HEK293 (cell line): ENCODE data around the gene ADCY3.

Experiments used
- CTCF ChIA-PET: fragments of 350-600 bp; formaldehyde crosslinking; extraction: SDS; loops from one replicate; lab custom pipeline; 2021; ENCODE audit warnings: antibody characterized with exemption; lab: Yijun Ruan, JAX
- POLR2A ChIA-PET: fragments of 300-600 bp; formaldehyde crosslinking; extraction: SDS; loops from one replicate; lab custom pipeline; 2020; ENCODE audit warnings: antibody characterized with exemption, inconsistent platforms; lab: Yijun Ruan, JAX
- H3K27ac ChIP-seq: fragments of 200-500 bp; sonication (Bioruptor generic); 2 replicates; pipeline ENCODE4 v1.5.1; 2014; ENCODE audit warnings: low read depth, low read length, control low read depth, inconsistent platforms; ENCODE audit errors: extremely low read depth
- H3K36me3 ChIP-seq, 2 experiments: fragments of 200-500 bp in 1 of 2; sonication (Bioruptor generic) in 1 of 2; 1 replicate in 1 of 2; 2 replicates in 1 of 2; pipeline ENCODE4 v1.5.1; 2014 to 2017; ENCODE audit warnings: inconsistent platforms in 2 of 2, low read length in 2 of 2; ENCODE audit not compliant: control insufficient read depth in 2 of 2, insufficient read depth in 1 of 2
- H3K4me1 ChIP-seq: fragments of 200-500 bp; sonication (Bioruptor generic); 2 replicates; pipeline ENCODE4 v1.5.1; 2014; ENCODE audit warnings: mild to moderate bottlenecking, low read length, inconsistent platforms; ENCODE audit not compliant: control insufficient read depth, insufficient read depth
- H3K4me3 ChIP-seq: 2 replicates; pipeline ENCODE4 v1.5.1; 2011; ENCODE audit warnings: low read depth, mild to moderate bottlenecking, control low read depth, low read length, moderate library complexity
- H3K9me3 ChIP-seq: fragments of 200-500 bp; sonication (Bioruptor generic); 2 replicates; pipeline ENCODE4 v1.5.1; 2014; ENCODE audit warnings: low read depth, low read length, inconsistent platforms; ENCODE audit not compliant: control insufficient read depth, insufficient read depth
- EGR2 ChIP-seq: fragments of 450-650 bp; formaldehyde crosslinking; IDR thresholded peaks from 2 replicates; pipeline ENCODE4 v1.5.1; 2016; ENCODE audit warnings: low read depth, missing biosample characterization, missing genetic modification characterization
- KLF10 ChIP-seq: fragments of 450-650 bp; IDR thresholded peaks from 2 replicates; pipeline ENCODE4 v1.5.1; 2018; ENCODE audit warnings: missing biosample characterization, mild to moderate bottlenecking, missing genetic modification characterization
- KLF9 ChIP-seq: fragments of 450-650 bp; formaldehyde crosslinking; IDR thresholded peaks from 2 replicates; pipeline ENCODE4 v1.5.1; 2016; ENCODE audit warnings: missing biosample characterization, missing genetic modification characterization, low read depth
- PRDM10 ChIP-seq: fragments of 450-650 bp; formaldehyde crosslinking; IDR thresholded peaks from 2 replicates; pipeline ENCODE4 v1.5.1; 2016; ENCODE audit warnings: missing biosample characterization, missing genetic modification characterization
- SETDB1 ChIP-seq: IDR thresholded peaks from one replicate; pipeline ENCODE4 v1.6.1; 2017; ENCODE audit warnings: mild to moderate bottlenecking, low read length, moderate library complexity, mixed read lengths; ENCODE audit not compliant: insufficient read length
- SP7 ChIP-seq: fragments of 450-650 bp; formaldehyde crosslinking; IDR thresholded peaks from 2 replicates; pipeline ENCODE4 v1.5.1; 2016; ENCODE audit warnings: missing biosample characterization, missing genetic modification characterization
- ZBTB17 ChIP-seq: fragments of 450-650 bp; formaldehyde crosslinking; IDR thresholded peaks from 2 replicates; pipeline ENCODE4 v1.5.1; 2016; ENCODE audit warnings: missing biosample characterization, missing genetic modification characterization
- ZBTB26 ChIP-seq: fragments of 450-650 bp; formaldehyde crosslinking; optimal IDR thresholded peaks from 2 replicates; pipeline ENCODE3; 2016; ENCODE audit warnings: missing biosample characterization, mild to moderate bottlenecking, missing genetic modification characterization
- ZNF112 ChIP-seq: fragments of 450-650 bp; formaldehyde crosslinking; IDR thresholded peaks from 2 replicates; pipeline ENCODE4 v1.5.0; 2017; ENCODE audit warnings: missing biosample characterization, missing genetic modification characterization
- ZNF138 ChIP-seq: fragments of 450-650 bp; formaldehyde crosslinking; IDR thresholded peaks from 2 replicates; pipeline ENCODE4 v1.5.1; 2016; ENCODE audit warnings: missing biosample characterization, missing genetic modification characterization, borderline replicate concordance
- ZNF140 ChIP-seq: fragments of 450-650 bp; formaldehyde crosslinking; IDR thresholded peaks from 2 replicates; pipeline ENCODE4 v1.5.1; 2016; ENCODE audit warnings: missing biosample characterization, missing genetic modification characterization
- ZNF18 ChIP-seq: fragments of 450-650 bp; formaldehyde crosslinking; IDR thresholded peaks from 2 replicates; pipeline ENCODE4 v1.5.1; 2016; ENCODE audit warnings: missing biosample characterization, missing genetic modification characterization
- ZNF26 ChIP-seq: fragments of 450-650 bp; formaldehyde crosslinking; IDR thresholded peaks from 2 replicates; pipeline ENCODE4 v1.5.1; 2016; ENCODE audit warnings: missing biosample characterization, missing genetic modification characterization
- ZNF311 ChIP-seq: fragments of 450-650 bp; formaldehyde crosslinking; IDR thresholded peaks from 2 replicates; pipeline ENCODE4 v1.5.1; 2017; ENCODE audit warnings: missing biosample characterization, missing genetic modification characterization, borderline replicate concordance
- ZNF391 ChIP-seq: fragments of 450-650 bp; formaldehyde crosslinking; IDR thresholded peaks from 2 replicates; pipeline ENCODE4 v1.5.1; 2016; ENCODE audit warnings: low read depth, missing biosample characterization, missing genetic modification characterization, borderline replicate concordance
- ZNF398 ChIP-seq: fragments of 450-650 bp; formaldehyde crosslinking; IDR thresholded peaks from 2 replicates; pipeline ENCODE4 v1.5.1; 2017; ENCODE audit warnings: missing biosample characterization, missing genetic modification characterization
- ZNF488 ChIP-seq: fragments of 450-650 bp; formaldehyde crosslinking; IDR thresholded peaks from 2 replicates; pipeline ENCODE4 v1.5.1; 2016; ENCODE audit warnings: missing biosample characterization, missing genetic modification characterization
- ZNF549 ChIP-seq: fragments of 450-650 bp; IDR thresholded peaks from 2 replicates; pipeline ENCODE4 v1.5.1; 2018; ENCODE audit warnings: missing biosample characterization, missing genetic modification characterization, mild to moderate bottlenecking, inconsistent platforms, moderate library complexity
- ZNF571 ChIP-seq: fragments of 450-650 bp; formaldehyde crosslinking; IDR thresholded peaks from 2 replicates; pipeline ENCODE4 v1.5.0; 2017; ENCODE audit warnings: missing biosample characterization, missing genetic modification characterization
- ZNF600 ChIP-seq: fragments of 450-650 bp; formaldehyde crosslinking; IDR thresholded peaks from 2 replicates; pipeline ENCODE4 v1.5.1; 2016; ENCODE audit warnings: missing biosample characterization, missing genetic modification characterization
- ZNF626 ChIP-seq: fragments of 450-650 bp; sonication (Bioruptor Pico); formaldehyde crosslinking; IDR thresholded peaks from 2 replicates; pipeline ENCODE4 v1.5.1; 2018; ENCODE audit warnings: missing biosample characterization, missing genetic modification characterization, inconsistent platforms
- ZNF785 ChIP-seq: fragments of 450-650 bp; formaldehyde crosslinking; IDR thresholded peaks from 2 replicates; pipeline ENCODE4 v1.5.1; 2016; ENCODE audit warnings: missing biosample characterization, missing genetic modification characterization
- ZNF792 ChIP-seq: fragments of 450-650 bp; formaldehyde crosslinking; IDR thresholded peaks from 2 replicates; pipeline ENCODE4 v1.5.1; 2016; ENCODE audit warnings: missing biosample characterization, missing genetic modification characterization
- ZSCAN4 ChIP-seq: fragments of 450-650 bp; formaldehyde crosslinking; IDR thresholded peaks from 2 replicates; pipeline ENCODE4 v1.5.1; 2017; ENCODE audit warnings: missing biosample characterization, missing genetic modification characterization

ADCY3 gene

GRCh38 chr2:24832931-24833701, 86.9 kb downstream of the ADCY3 start (continued):
- TF ChIP-seq ZNF398, result no peak
- no peak for TF ChIP-seq ZNF785 (tag by site-specific recombination)
- no peak for TF ChIP-seq ZBTB26 (tag by site-specific recombination)
- no peak for TF ChIP-seq ZNF792
- peak; percentile 50 for TF ChIP-seq SP7 (tag by site-specific recombination)
- TF ChIP-seq PRDM10 (tag by site-specific recombination), result no peak
- TF ChIP-seq ZSCAN4, result no peak
- TF ChIP-seq ZNF391, result no peak
- TF ChIP-seq ZBTB17 (tag by site-specific recombination), result peak; percentile 36
- no peak for TF ChIP-seq ZNF311 (tag by site-specific recombination)
- TF ChIP-seq ZNF549 (tag by site-specific recombination), result no peak
- peak; percentile 38; the same call in 1 of the 2 replicates for TF ChIP-seq EGR2 (tag by site-specific recombination)
- TF ChIP-seq ZNF571 (tag by site-specific recombination), result no peak

- CTCF ChIA-PET, result interaction anchor here (1.1 kb wide), 1 partner anchor 422 kb away, joined by 3 read pairs; no protein-coding TSS in a partner anchor
- POLR2A ChIA-PET, result interaction anchor here (0.6 kb wide), 1 partner anchor 10 kb away, joined by 3 read pairs; no protein-coding TSS in a partner anchor
- no peak for TF ChIP-seq ZNF311 (tag by site-specific recombination)
- no peak for TF ChIP-seq ZNF600
- no peak for TF ChIP-seq ZNF488 (tag by site-specific recombination)
- TF ChIP-seq ZNF140 (tag by site-specific recombination), result no peak
- TF ChIP-seq ZNF626 (tag by site-specific recombination), result no peak
- TF ChIP-seq KLF9 (tag by site-specific recombination), result no peak
- no peak for TF ChIP-seq SETDB1
- no peak for TF ChIP-seq ZNF112 (tag by site-specific recombination)
- TF ChIP-seq KLF10 (tag by site-specific recombination), result no peak
- TF ChIP-seq ZNF18, result no peak
- TF ChIP-seq ZNF26 (tag by site-specific recombination), result no peak
- no peak for TF ChIP-seq ZNF138
These were observed 87.5 kb downstream of the ADCY3 start for GRCh38 chr2:24832521-24832920.

More at GRCh38 chr2:24832521-24832920, 87.5 kb downstream of the ADCY3 start:
- Histone ChIP-seq H3K27ac (no peak overlapping the region), H3K4me1 (no peaks in the 10 kb centered on the region), H3K36me3 (peaks cover 0 to 56% of the 10 kb centered on the region in 2 experiments; a peak in 2 of 3 replicates), H3K4me3 (no peak overlapping the region), H3K9me3 (no peaks in the 10 kb centered on the region)
